GM21619 (cell line): ENCODE measurements around the gene VSTM2L.

Source experiments
- ATAC-seq: cut with Tn5 transposase; IDR thresholded peaks from one replicate; pipeline ENCODE4 v1.9.1; 2021; ENCODE audit not compliant: unreplicated experiment

VSTM2L gene

DNA sequence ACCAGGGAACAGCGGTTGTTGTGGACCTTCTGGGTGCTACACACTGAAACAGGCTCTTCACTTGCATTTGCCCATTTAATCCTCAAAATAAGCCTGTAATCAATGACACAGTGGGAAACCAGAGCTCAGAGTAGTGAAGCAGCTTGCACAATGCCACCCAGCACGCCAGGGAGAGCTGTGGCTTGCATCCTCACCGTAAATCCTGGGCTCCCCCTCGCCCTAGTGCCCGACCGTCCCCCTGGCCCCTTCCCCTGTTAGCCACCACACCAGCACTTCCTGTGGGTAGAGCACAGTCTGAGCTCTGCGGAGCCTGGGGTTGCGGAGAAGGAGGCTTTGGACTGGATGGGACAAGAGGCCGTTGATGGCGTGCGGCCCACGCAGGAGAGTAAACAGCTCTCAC is 14.5 kb downstream of the VSTM2L start:
- ATAC-seq, result no peak

DNA sequence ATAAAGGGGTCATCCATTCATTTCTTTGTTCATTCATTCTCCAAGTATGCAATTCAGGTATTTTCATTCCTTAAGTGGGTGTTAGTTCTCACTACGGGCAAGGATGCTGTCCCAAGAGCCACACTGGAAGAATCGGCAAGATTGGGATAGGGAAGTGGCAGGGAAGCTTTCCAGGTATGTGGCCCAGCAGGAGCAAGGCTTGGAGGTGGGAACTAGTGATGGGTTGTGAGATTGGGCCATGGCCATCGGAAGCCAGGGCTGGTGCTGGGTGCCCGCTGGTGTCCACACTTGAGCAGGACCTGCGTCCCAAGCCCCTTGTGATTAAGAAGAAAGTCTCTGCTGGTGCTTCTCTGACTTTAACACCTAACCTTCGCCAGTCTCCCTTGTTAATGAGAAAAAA is 15.1 kb downstream of the VSTM2L start:
- no peak for ATAC-seq

DNA sequence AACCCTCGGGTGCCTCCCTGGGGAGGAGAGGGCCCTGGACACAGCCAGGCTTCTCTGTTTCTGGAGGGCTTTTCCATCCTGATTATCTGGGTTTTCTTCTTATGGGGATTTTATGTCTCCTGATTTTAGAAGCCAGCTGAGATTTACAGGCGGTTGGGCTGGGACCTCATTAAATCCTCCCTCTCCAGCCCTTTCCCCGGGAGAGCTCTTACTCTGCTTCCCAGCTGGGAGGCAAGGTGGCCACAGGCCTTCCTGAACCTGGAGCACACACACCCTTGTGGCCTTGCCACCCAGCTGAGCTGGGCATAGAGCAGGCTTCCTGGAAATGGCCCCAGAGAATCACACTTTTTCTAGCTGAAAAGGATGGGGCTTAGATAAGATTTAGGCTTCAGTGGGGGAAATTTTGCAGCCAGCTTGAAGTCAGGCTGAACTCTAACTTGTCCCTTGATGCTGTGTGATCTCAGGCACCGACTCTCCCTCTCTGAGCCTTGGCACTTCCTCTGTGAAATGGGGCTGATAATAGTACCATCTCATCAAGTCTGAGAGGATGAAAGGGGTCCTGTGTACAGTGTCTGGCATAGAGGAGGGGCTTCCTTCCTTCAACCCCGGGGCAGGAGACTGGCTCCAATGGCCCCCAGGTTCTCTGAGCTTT is 16.6 kb downstream of the VSTM2L start:
- ATAC-seq, result no peak

DNA sequence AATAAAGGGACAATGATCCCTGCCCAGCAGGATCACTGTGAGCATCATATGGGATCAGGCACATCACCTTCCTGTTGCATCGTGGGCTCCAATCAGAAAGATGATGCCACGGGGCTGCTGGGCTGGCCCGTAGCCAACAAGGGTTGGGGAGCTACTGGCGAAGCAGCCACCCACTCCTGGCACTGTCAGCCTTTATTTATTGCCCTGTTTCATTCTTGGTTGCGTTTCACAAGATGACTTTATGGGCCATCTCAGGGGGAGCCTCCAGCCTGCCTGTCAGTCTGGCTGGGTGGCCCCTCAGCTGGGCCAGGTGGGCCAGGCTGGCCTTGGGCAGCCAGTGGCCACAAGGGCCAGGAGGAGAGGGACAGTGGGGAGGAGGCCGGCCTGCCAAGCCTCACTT is 17.3 kb downstream of the VSTM2L start:
- ATAC-seq, result no peak

DNA sequence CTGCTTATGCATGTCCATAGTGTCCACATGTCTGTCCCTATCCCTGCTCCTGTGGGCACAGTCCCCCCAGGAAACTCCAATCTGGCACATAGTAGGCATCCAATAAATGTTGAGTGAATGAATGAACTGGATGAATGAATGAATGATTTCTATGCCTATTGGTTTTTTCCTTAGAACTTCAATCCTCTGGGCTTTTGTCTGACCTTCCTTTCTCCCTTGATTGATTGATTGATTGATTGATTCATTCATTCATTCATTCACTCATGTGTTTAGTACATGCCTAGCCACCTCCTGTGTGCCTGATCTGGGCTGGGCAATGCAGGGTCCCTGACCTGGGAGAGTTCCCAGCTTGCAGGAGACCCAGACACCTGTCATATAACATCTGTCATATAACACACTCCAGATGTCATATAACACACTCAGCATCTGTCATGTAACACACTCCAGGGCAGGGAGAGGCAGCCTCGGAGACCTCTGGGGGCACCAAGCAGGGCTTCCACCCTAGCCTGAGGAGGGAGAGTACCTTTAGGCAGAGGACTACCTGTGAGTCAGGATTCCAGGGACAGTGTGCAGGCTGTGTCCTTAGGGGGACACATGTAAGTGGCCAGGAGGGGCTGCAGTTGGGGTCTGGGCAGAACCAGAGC is 17.9 kb downstream of the VSTM2L start:
- no peak for ATAC-seq

DNA sequence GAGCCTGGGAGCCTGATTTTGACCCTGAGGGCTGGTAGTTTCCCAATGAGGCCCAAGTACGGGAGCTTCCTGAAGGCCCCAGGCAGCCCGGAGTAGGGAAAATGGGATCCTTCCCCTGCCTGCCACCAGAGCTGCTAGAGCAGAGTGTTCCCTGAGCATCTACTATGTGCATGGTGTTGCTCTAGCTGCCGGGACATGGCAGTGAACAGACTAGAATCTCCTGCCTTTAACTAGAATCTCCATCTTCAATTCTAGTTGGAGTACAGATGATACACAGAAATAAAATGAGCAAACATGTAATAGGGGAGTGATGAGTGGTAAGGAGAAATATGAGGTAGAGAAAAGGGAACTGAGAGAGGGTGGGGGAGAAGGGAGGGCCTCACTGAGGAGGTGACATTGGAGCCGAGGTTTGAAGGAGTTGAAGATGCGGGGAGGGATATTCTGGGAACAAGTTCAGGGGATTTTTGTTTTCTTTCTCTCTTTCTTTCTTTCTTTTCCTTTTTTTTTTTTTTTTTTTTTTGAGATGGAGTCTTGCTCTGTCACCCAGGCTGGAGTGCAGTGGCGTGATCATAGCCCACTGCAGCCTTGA is 18.5 kb downstream of the VSTM2L start:
- ATAC-seq, result peak; percentile 63

DNA sequence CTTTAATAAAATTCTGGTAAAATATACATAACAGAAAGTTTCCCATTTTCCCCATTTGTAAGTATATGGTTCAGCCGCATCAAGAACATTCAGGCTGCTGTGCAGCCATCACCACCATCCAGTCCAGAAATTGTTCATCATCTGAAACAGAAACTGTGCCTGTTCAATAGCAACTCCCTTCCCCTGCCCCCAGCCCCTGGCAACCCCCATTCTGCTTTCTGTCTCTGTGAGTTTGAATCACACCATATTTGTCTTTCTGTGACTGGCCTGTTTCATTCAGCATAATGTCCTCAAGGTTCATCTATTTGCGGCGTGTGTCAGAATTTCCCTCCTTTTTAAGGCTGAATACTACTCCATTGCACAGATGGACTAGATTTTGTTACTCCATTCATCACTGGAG is 19.1 kb downstream of the VSTM2L start:
- peak; percentile 52 for ATAC-seq

DNA sequence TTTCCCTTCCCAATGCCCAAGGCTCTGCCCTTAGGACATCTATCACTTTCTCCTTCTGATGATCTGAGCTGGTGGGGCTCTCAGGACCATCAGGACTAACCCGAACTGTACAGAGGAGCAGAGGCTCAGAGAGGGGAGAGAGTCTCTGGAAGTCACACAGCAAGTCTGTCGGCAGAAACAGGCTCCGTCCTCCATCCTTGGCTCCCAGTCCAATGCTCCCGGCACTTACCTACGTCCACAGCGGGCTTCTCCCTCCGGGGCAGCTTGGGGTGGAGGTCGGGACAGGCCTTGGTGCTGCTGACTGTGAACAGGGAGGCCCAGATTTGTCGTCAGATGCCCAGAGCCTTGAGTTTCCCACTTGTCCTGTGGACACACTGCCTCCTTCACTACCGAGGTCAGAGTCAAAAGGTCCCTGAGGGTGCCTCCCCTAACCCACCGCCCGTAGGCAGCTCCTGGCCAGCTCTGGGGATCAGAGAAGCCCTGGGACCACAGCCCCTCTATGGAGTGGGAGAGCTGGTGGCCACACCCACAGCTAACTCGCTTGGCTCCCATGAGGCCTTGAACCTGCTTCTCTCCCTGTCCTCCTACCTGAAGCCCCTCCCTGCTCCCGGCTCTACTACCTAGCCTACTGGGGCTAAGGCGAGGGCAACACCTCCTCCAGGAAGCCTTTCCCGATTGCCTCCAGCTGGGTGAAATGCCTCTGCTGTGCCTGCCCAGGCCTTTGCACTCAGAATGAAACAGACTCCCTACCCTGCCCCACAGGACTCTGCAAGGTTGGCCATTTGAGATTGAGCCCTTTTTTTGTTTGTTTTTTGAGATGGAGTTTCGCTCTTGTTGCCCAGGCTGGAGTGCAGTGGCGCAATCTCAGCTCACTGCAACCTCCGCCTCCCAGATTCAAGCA is 22.6 kb downstream of the VSTM2L start:
- ATAC-seq, result no peak

DNA sequence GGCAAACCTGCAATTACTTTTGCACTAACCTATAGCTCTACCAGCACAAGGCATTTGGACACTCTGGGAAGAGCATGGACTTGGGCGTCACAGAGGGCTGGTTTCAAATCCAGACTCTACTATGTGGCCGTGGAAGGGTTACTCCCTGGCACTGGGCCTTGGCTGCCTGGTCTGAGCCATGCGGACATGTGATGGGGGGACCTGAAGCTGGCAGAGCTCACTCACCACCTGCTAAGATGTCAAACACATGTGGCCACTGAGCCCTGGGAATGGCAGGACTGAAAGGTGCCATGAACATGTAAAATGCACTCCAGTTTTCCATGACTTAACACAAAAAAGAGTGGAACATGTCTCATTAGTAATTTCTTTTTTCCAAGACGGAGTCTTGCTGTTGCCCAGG is 23.7 kb downstream of the VSTM2L start:
- no peak for ATAC-seq

DNA sequence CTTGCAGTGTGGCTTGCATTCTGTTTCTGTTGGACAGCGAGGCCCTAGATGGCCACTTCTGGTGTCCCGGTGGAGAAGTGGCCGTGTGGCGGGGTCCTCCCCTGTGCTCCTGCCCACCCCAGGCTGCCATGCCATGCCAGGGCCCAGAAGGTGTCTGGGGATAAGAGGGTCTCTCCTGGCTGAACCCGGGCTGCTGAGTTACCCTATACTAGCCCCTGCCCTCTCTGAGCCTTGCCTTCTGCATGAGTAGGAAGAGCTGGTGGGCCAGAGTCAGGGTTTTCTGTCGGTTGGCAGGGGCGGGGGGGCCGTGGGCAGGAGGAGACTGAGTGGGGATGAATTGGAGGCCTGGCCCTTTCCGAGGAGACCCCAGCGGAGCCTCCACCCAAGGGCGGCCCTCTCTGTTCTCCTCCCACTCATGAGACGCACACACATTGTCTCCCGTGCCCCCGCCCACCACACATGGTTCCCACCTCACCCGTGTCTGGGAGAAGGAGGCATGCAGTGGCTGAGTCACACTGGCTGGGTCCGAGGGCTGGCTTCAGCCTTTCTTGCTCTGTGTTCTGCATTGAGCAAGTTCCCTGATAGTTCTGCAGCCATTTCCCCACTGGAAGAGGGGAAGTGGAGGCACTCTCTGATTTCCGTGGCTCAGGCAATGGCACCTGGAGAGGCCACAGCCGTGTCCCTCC is 24.6 kb downstream of the VSTM2L start:
- ATAC-seq, result no peak

DNA sequence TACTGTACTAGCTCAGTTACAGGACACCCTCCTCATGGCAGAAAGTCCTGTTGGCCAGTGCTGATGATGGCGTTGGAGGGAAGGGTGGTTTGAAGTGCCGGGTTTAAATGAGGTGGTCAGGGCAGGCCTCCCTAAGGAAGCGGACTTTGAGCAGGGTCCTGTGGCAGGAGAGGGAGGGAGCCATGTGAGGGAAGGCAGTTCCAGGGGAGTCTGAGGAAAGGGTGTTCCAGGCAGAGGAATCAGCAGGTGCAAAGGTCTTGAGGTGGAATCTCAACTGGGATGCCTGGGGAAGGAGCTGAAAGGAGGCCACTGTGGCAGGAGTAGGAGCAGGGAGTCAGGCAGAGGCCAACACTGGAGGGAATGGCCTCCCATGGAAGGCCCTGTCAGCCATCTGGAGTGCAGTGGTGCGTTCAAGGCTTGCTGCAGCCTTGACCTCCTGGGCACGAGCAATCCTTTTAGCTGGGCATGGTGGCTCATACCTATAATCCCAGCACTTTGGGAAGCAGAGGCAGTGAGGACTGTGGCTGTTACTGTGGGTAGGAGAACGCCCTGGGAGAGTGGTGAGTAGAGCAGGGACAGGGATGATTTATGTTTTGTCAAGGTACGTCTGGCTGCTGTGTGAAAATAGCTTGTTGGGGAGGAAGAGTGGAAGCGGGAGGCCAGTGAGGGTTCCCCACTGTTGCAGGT is 26.2 kb downstream of the VSTM2L start:
- ATAC-seq, result no peak

DNA sequence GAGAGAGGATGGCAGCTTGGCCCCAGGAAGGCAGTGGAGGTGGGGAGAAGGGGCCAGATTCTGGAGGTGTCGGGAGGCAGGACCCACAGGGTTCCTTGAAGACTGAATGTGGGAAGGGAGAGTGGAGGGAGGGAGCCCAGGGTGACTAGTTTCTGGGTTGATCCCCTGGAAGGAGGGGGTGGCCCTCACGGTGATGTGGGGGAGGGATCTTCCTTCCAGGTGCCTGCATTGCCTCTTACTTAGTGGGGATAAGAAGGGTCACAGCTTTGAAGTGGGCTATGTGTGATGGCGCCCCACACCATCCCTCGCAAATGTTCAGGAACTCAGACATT is 26.7 kb downstream of the VSTM2L start:
- no peak for ATAC-seq

DNA sequence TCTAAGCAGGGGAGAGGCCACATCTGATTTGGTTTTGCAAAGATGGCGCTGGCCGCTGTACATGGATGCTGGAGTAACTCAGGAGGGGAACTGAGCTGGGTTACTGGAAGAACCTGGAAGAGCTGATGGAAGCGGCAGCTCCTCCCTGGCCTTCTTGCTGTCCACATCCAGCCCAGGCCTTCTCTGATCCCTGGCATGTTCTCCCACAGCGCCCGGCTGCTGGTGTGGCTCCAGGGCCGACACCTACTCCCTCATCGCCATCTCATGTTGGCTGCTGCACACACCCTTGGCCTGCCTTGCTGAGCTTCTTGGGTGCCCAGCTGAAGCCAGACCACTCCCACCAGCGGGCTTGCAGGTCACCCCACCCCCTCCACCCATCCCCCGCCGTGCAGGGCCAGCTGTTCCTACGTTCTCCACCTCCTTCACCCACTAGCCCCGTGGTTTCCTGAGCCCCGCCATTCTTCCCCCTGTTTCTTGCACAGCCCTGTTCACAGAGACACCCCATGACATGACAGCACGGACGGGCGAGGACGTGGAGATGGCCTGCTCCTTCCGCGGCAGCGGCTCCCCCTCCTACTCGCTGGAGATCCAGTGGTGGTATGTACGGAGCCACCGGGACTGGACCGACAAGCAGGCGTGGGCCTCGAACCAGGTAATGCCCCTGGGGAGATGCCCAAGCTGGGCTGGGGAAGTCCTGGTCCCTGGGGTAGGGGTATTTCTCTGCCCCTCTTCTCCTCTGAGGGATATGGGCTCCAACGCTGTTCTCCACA is 28.4 kb downstream of the VSTM2L start:
- no peak for ATAC-seq

DNA sequence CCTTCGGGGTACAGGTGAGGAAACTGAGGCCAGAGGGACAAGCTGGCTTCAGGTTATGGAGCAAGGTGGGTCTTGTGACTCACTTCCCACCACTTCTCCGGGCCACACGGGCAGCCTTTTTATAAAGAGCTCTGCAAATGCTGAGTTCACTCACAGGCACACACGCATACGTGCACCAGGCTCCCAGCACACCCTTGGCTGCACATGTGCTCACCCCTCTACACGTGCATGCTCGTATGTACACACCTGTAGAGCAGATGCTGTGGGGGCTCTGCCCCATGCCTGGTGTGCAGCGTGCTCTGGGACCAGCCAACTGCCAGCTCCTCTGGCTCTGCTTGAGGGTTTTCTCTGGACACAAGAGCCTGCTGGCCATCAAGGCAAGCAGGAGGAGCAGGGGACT is 29.1 kb downstream of the VSTM2L start:
- ATAC-seq, result no peak

DNA sequence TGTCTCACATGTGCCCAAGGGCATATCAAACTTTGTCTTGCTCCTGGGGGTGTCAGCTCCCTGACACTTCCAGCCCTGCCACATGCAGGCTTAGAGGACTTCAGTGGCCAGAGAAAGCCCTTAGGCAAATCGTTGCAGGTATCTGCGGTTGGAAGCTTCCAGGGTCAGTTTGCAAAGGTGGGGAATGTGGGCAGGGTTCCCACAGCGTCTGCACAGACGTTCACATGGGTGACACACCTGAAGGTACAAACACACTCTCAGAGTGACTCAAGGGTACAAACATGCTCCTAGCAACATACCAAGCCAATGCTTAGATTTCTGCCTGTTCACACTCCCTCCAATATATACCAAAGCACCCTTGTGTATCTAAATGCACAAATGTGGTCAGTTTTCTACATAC is 30.0 kb downstream of the VSTM2L start:
- ATAC-seq, result no peak

DNA sequence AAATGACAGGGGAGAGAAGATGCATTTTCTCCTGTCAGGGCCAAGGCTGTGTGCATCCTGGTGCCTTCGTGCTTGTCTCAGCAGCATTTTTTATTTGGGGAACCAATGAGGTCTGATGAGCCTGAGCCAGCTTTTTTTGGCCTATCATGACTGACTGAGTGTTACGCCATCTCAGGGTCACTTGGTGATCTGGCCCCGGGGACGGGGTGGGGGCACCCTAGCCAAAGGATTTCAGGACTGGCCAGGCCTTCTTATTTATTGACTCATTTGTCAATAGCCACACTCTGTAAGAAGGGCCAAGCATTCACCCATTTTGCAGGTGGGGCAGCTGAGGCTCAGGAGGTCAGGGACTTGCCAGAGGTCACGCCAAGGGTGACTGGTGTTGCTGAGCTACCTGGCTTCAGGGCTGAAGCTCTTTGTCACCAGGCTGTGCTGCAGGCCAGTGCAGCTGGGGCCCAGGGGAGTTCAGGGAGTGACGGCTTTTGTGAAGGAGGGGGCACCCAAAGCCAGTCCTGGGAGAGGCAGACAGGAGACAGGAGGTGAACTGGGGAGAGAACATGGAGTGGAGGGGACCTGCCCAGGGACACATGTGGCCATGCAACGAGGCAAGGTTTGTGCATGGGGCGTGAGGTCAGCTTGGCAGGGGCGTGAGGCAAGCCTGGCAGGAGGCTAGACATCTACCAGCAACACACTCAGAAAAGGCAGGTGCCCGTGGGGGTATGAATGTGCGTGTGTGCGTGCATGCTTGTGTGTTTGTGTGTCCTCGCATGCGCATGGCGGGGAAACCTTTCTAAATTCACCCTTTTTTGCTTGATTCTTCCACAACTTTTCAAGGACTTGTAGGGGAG is 31.1 kb downstream of the VSTM2L start:
- no peak for ATAC-seq

DNA sequence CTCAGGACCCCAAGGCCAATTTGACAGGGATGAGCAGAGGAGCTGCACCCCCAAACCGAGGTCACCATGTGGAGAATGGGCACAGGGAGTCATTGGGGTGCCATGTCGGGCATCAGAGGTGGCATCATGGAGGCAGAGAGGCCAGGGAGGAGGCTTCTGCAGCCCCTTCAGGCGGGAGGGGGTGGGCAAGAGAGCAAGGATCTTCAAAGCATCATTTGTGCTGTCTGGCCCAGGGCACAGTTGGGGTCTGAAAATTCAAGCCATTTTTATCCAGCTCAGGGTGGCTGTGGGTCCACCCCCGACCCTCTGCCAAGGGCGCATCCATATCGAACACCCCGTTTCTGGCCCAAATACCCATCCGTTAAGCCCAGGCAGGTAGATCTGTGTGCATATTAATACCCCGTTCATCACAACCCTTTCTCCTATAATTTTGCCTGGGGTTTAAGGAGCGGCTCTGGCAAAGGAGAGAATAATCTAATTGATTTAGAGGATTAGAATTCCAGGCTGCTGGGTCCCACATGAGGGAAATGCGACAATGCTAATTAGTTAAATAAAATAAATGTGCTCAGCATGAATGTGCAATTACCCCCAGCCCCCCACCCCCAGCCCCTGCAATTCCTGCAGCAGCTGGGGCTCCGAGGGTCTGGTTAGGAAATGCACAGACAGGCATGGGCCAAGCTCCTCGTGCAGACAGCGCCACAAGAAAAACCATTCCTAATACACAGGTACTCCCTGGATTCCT is 31.9 kb downstream of the VSTM2L start:
- no peak for ATAC-seq

DNA sequence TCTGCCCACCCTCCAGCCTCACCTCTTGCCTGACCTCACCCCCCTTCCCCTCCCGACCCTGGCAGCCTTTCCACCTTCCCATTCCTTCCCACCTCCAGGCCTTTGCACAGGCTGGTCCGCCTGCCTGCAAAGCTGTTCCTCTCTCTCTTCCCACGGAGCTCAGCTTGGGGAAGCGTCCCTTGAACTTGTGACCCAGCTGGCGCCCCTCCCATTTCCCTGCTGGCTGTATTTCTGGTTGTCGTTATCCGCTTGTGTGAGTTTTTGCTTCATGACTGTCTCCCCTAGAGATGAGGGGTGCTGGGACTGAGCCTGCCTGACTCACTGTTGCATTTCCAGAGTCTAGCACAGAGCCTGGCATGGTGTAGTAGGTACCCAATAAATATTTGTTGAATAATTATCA is 32.5 kb downstream of the VSTM2L start:
- no peak for ATAC-seq
